Measurements from ENCODE around the gene GFRA1. TPM values are rescaled to one million over a fixed set of nuclear protein-coding genes. Genes with fewer than 3 reads are reported as not detected.

The GFRA1 gene
- not detected for total RNA-seq

DNA sequence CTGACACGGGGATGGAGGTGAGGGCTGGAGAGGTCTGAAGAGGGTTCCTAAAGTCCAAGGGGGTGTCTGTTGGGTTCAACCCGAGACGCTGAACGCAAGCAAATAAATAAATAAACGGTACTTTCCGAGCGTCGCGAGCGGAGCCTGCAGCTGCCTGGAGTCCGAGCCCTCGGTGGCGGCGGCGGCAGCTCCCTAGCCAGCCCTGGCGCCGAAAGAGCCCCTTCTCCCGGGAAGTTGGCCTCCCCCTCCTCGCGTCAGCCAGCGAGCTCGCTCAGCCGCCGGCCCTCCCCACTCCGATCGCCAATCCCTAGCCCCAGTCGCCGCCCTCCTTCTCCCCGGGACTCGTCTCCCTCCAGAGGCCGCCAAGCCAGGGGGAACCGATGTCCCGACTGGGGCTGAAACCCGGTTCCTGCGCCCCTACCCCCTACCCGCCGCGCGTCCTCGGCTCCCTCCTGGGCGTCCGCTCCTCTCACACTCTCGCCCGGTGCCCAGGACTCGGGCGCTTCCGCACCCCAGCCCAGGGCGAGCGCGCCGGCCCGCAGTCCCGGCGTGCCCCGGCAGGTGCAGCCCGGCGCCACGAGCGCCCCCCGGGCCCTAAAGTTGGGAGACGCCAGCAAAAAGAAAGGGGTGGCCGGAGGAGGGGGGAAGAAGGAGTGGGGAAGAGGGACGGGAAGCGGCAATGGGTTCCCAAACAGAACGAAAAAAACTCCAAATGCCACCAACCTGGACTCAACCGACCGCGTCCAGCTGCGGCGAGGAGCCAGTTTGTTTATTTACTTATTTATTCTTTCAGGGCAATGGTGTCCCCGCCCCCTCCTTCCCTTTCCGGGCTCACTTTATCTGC is at the start of gene GFRA1:
GFRA1 (minus strand) TSS at position 767 of the 844 bp plus-strand sequence. CDS start 1,177 bp downstream, outside the sequence.
- Histone ChIP-seq H3K9me3 (ENCODE audit: low read depth, low read length) (no peaks in the 10 kb centered on the region), H3K4me3 (ENCODE audit: low read length) (no peak within 1 kb of the TSS), H3K4me1 (ENCODE audit: insufficient read depth, low read length) (no peaks in the 10 kb centered on the region)

DNA sequence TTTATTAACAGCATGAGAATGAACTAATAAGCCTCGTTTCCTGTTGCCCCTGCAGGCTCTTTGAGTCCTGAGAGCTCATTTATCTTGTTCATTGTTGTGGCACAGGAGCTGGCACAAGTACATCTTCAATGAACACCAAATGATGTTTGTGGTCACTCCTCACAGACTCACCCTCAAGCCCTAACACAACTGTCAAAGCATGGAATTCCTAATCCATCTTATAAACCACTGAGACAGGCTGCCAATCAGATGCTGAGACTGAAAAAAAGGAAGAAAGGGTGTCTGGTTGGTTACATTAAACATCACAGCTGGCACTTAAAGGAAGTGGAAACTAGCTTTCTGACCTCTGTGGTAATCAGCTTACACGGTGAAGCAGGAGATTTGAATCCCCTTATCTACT is 43.5 kb upstream of the GFRA1 start:
- no peaks in the 10 kb centered on the region for H3K9me3 ChIP-seq (ENCODE audit: low read depth, low read length)
- no peaks in the 10 kb centered on the region for H3K4me1 ChIP-seq (ENCODE audit: insufficient read depth, low read length)
- no peaks in the 10 kb centered on the region for H3K27me3 ChIP-seq (ENCODE audit: insufficient read depth, low read length)

More for the DNA sequence above, at the start of gene GFRA1:
- H3K27me3 ChIP-seq (ENCODE audit: insufficient read depth, low read length) = peaks cover 72% of the 10 kb centered on the region

GRCh38 chr10:116312548-116312947 is 39.5 kb upstream of the GFRA1 start:
- no peaks in the 10 kb centered on the region for H3K9me3 ChIP-seq (ENCODE audit: low read depth, low read length)
- no peak overlapping the region for H3K4me3 ChIP-seq (ENCODE audit: low read length)
- H3K4me1 ChIP-seq (ENCODE audit: insufficient read depth, low read length) = no peaks in the 10 kb centered on the region
- H3K27me3 ChIP-seq (ENCODE audit: insufficient read depth, low read length) = no peaks in the 10 kb centered on the region

More for the DNA sequence above, 43.5 kb upstream of the GFRA1 start:
- H3K4me3 ChIP-seq (ENCODE audit: low read length) = no peak overlapping the region

DNA sequence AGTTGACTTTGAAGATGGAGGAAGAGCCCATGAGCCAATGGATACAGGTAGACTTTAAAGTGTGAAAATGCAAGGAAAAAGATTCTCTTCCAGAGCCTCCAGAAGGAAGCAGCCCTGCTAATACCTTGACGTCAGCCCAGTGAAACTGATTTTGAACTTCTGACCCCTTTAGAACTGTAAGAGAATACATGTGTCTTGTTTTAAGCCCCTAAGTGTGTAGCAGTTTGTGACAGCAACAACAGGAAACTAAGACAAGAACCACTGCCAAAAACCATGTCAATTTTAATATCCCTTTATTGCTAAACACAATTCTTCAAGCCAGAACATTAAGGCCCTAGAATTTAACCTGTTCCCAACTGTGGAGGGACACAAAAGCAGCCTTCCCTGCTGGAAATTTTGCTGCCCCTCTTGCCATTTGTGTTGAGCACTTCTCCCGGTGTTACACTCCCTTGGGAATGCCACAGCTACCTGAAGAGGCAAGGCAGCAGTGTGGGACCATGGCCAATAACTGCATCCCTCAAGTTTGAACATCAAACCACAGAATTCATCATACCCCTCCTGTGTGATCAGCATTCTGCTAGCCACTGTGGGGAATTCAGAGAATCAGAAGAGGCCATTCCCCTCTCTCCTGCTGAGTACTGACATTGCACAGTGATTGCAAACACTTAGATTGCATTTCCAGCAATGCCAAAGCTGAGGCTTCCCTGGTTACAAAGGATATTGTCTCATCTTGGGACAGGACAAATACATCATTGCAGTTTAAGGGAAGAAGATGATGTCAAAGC is 38.9 kb upstream of the GFRA1 start:
- Histone ChIP-seq H3K4me3 (ENCODE audit: low read length) (no peak overlapping the region), H3K4me1 (ENCODE audit: insufficient read depth, low read length) (no peaks in the 10 kb centered on the region), H3K27me3 (ENCODE audit: insufficient read depth, low read length) (no peaks in the 10 kb centered on the region), H3K9me3 (ENCODE audit: low read depth, low read length) (no peaks in the 10 kb centered on the region)

GRCh38 chr10:116311016-116311415 is 38.0 kb upstream of the GFRA1 start:
- no peaks in the 10 kb centered on the region for H3K4me1 ChIP-seq (ENCODE audit: insufficient read depth, low read length)
- H3K9me3 ChIP-seq (ENCODE audit: low read depth, low read length) = no peaks in the 10 kb centered on the region
- H3K4me3 ChIP-seq (ENCODE audit: low read length) = no peak overlapping the region
- H3K27me3 ChIP-seq (ENCODE audit: insufficient read depth, low read length) = no peaks in the 10 kb centered on the region

- Histone ChIP-seq H3K4me1 (ENCODE audit: insufficient read depth, low read length) (no peaks in the 10 kb centered on the region), H3K4me3 (ENCODE audit: low read length) (no peak overlapping the region), H3K27me3 (ENCODE audit: insufficient read depth, low read length) (no peaks in the 10 kb centered on the region), H3K9me3 (ENCODE audit: low read depth, low read length) (no peaks in the 10 kb centered on the region)
Measured at GRCh38 chr10:116307455-116307854, 34.4 kb upstream of the GFRA1 start.

DNA sequence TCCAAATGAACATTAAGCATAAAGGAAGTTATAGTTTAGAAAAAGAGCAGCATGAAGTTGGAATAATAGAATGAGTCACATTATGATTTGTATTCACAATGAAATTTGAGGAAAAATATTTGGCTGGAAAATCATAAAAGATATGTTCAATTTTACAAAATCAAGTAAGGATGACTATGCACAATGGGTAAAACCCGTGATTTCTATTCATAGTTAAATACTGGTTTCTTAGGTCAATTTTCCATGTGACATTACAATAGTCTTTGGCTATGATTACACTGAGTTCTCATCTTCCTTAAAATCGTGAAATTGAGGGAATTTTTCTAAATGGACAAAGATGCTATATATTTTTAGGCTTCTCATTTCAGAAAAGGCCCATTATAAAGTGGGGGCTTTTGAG is 33.8 kb upstream of the GFRA1 start:
- no peaks in the 10 kb centered on the region for H3K4me1 ChIP-seq (ENCODE audit: insufficient read depth, low read length)

DNA sequence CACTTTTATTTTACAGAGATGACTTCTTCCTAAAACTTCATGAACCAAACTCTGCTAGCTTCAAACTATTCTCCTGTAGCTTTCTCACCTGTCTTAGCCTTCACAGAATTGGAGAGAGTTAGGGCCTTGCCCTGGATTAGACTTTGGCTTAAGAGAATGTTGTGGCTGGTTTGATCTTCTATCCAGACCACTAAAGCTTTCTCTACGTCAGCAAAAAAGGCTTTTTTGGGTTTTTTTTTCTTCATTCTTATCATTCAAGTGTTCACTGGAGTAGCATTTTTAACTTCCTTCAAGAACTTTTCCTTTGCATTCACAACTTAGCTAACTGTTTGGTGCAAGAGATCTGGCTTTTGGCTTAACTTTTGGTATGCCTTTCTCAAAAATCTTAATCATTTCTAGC is 31.9 kb upstream of the GFRA1 start:
- Histone ChIP-seq H3K9me3 (ENCODE audit: low read depth, low read length) (no peaks in the 10 kb centered on the region), H3K4me1 (ENCODE audit: insufficient read depth, low read length) (no peaks in the 10 kb centered on the region), H3K27me3 (ENCODE audit: insufficient read depth, low read length) (no peaks in the 10 kb centered on the region), H3K4me3 (ENCODE audit: low read length) (no peak overlapping the region)

More for the DNA sequence above, 33.8 kb upstream of the GFRA1 start:
- H3K4me3 ChIP-seq (ENCODE audit: low read length) = no peak overlapping the region
- no peaks in the 10 kb centered on the region for H3K9me3 ChIP-seq (ENCODE audit: low read depth, low read length)
- no peaks in the 10 kb centered on the region for H3K27me3 ChIP-seq (ENCODE audit: insufficient read depth, low read length)

GRCh38 chr10:116300542-116300941 is 27.5 kb upstream of the GFRA1 start:
- H3K9me3 ChIP-seq (ENCODE audit: low read depth, low read length) = no peaks in the 10 kb centered on the region
- H3K4me1 ChIP-seq (ENCODE audit: insufficient read depth, low read length) = no peaks in the 10 kb centered on the region
- H3K4me3 ChIP-seq (ENCODE audit: low read length) = no peak overlapping the region
- H3K27me3 ChIP-seq (ENCODE audit: insufficient read depth, low read length) = no peaks in the 10 kb centered on the region

- Histone ChIP-seq H3K27me3 (ENCODE audit: insufficient read depth, low read length) (no peaks in the 10 kb centered on the region), H3K4me3 (ENCODE audit: low read length) (no peak overlapping the region), H3K9me3 (ENCODE audit: low read depth, low read length) (no peaks in the 10 kb centered on the region), H3K4me1 (ENCODE audit: insufficient read depth, low read length) (no peaks in the 10 kb centered on the region)
Measured at GRCh38 chr10:116298586-116298985, 25.6 kb upstream of the GFRA1 start.

DNA sequence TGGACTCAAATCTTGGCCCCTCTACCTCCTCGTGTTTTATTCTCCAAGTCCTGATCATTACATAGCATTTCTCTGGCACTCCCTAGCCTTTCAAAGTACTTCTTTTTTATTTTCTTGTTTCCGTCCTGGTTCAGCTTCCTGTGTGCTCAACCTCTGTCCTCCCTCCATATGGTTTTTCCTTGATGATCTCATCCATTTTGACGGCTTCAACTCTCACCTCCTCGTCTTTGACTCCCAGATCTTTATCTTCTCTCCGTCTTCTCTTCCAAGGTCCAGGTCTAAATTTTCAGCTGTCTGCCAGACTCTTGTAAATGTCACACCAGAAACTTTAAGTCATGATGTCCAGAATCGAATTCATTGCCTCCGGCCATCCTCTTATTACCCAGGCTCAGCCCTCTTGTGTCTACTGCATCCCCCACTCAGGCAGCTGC is 23.3 kb upstream of the GFRA1 start:
- Histone ChIP-seq H3K4me1 (ENCODE audit: insufficient read depth, low read length) (no peaks in the 10 kb centered on the region), H3K4me3 (ENCODE audit: low read length) (no peak overlapping the region), H3K9me3 (ENCODE audit: low read depth, low read length) (no peaks in the 10 kb centered on the region), H3K27me3 (ENCODE audit: insufficient read depth, low read length) (no peaks in the 10 kb centered on the region)

DNA sequence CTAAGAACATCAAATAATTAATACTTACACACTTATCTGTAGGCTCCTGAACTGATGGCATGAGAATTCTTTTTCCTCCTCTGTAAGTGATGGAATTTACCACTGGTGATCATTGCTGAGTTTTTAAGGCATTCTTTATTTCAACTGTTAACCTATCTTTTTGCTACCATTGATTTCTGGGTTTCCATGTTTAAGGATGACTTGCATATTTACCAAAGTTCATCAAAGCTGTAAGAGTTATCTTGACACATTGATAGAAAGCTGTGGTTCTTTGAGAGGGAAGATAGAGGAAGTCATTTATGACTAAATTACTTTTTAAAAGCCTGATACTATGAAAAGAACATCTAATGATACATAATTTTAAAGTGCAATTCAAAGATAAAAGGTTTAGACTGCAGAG is 19.5 kb upstream of the GFRA1 start:
- Histone ChIP-seq H3K4me3 (ENCODE audit: low read length) (no peak overlapping the region), H3K9me3 (ENCODE audit: low read depth, low read length) (no peaks in the 10 kb centered on the region), H3K27me3 (ENCODE audit: insufficient read depth, low read length) (no peaks in the 10 kb centered on the region), H3K4me1 (ENCODE audit: insufficient read depth, low read length) (no peaks in the 10 kb centered on the region)

DNA sequence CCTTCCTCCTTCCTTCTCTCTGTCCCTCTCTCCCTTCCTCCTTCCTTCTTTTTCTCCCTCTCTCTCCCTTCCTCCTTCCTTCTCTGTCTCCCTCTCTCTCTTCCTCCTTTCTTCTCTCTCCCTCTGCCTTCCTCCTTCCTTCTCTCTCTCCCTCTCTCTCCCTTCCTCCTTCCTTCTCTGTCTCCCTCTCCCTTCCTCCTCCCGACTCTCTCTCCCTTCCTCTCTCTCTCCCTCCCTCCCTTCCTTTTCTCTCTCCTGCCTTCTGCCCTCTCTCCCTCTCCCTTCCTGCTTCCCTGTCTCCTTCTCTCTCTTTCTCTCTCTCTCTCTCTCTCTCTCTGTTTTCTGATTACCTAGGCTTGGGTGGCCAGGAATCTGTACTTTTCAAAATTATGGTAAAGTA is 16.6 kb upstream of the GFRA1 start:
- Histone ChIP-seq H3K4me1 (ENCODE audit: insufficient read depth, low read length) (no peaks in the 10 kb centered on the region), H3K27me3 (ENCODE audit: insufficient read depth, low read length) (no peaks in the 10 kb centered on the region), H3K9me3 (ENCODE audit: low read depth, low read length) (no peaks in the 10 kb centered on the region), H3K4me3 (ENCODE audit: low read length) (no peak overlapping the region)

- Histone ChIP-seq H3K27me3 (ENCODE audit: insufficient read depth, low read length) (no peaks in the 10 kb centered on the region), H3K4me1 (ENCODE audit: insufficient read depth, low read length) (no peaks in the 10 kb centered on the region), H3K4me3 (ENCODE audit: low read length) (no peak overlapping the region), H3K9me3 (ENCODE audit: low read depth, low read length) (no peaks in the 10 kb centered on the region)
Measured at GRCh38 chr10:116287906-116288501, 15.0 kb upstream of the GFRA1 start.

DNA sequence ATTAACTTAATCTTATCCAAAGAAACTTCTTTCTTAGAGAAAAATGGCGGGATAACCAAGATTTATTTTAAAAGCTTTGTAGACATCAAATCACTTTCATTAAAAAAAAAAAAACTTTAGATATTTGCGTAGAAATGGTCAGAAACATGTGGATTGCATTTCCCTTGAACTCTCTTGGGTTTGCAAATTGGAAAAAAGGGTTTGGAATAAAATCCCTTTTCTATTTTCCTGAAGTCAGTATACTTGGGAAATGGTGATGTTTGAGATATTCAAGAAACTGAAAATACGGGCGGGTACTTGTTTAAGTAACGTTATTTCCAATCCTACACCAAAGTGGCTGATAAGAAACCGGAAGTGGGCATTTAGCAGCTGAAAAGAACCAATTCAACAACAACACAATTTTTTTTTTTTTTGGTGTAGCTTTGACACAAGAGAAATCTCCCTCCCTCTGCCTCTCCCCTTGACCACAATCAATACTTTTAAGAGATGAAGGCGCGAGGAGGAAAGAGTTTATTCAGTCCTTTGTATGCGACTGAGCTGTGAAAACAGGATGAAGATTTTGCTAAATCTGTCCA is 13.7 kb upstream of the GFRA1 start:
- no peaks in the 10 kb centered on the region for H3K27me3 ChIP-seq (ENCODE audit: insufficient read depth, low read length)
- H3K4me1 ChIP-seq (ENCODE audit: insufficient read depth, low read length) = no peaks in the 10 kb centered on the region
- H3K9me3 ChIP-seq (ENCODE audit: low read depth, low read length) = no peaks in the 10 kb centered on the region

More for the DNA sequence above, 13.7 kb upstream of the GFRA1 start:
- no peak overlapping the region for H3K4me3 ChIP-seq (ENCODE audit: low read length)
